GM21526 (cell line): ENCODE measurements around the gene SRP72.
"Not testable (repeated sequence)": the region's sequence is repeated elsewhere in the genome, so short reads cannot be mapped to it uniquely, and the experiment has no call there.

Experiments
- ATAC-seq: cut with Tn5 transposase; IDR thresholded peaks from one replicate; pipeline ENCODE4 v1.9.1; 2021; ENCODE audit warnings: moderate library complexity; ENCODE audit not compliant: unreplicated experiment, low FRiP score

Gene SRP72, protein sequence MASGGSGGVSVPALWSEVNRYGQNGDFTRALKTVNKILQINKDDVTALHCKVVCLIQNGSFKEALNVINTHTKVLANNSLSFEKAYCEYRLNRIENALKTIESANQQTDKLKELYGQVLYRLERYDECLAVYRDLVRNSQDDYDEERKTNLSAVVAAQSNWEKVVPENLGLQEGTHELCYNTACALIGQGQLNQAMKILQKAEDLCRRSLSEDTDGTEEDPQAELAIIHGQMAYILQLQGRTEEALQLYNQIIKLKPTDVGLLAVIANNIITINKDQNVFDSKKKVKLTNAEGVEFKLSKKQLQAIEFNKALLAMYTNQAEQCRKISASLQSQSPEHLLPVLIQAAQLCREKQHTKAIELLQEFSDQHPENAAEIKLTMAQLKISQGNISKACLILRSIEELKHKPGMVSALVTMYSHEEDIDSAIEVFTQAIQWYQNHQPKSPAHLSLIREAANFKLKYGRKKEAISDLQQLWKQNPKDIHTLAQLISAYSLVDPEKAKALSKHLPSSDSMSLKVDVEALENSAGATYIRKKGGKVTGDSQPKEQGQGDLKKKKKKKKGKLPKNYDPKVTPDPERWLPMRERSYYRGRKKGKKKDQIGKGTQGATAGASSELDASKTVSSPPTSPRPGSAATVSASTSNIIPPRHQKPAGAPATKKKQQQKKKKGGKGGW

DNA sequence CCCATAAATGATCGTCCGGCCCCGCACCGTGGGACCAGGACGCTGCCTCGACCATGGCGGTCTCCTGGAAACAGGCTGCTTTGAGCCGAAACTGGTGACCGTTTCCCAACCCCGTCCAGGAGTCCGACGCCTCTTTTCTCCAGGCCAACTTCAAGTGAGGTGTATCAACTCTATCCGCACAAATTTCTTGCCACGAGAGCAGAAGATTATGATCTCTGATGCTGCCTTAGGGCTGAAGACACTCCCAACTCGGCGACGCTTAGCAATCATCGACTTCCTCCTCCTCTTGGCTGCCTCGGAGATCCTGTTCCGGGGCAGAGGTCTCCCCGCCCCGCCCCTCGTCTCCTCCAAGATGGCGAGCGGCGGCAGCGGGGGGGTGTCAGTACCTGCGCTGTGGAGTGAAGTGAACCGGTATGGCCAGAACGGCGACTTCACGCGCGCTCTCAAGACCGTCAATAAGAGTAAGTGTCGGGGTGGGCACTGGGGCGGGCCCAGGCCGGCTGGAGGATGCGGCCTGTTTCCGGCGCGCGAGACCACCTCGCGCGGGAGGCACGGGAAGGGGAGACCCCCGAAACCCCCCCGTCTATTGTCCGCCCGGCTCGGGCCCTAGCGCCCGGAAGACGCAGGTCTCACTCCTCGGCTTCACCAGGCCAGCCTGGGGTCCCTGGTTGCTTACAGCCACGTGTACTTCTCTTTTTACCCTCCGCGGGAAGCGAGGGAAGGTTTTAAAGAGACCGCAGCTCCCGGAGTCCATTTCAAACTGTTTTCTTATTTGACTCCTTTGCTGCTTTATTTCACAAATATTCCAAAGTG, at the start of gene SRP72:
TSS of gene SRP72 (plus strand) at position 334 of the 813 bp plus-strand sequence. CDS start at position 353, 19 bp downstream.
- peak; percentile 91 for ATAC-seq

DNA sequence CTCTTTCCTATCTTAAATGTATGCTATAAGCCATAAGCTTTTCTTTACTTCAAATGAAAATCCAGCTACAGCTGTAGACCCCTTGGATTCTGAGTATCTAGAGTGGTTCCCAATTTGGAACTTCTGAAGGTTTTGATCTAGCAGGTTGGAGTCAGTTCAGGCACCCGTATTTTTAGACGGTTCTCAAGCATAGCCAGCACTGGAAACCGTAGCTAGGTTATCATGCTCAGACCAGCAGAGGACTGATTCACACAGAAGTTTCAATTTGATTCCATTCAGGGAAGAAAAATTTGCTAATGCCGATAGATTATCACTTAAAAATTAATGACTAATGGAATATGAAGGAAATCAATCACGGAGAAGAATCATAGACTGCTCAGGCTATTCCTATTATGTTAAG, 43.2 kb upstream of the SRP72 start:
- ATAC-seq: no peak

DNA sequence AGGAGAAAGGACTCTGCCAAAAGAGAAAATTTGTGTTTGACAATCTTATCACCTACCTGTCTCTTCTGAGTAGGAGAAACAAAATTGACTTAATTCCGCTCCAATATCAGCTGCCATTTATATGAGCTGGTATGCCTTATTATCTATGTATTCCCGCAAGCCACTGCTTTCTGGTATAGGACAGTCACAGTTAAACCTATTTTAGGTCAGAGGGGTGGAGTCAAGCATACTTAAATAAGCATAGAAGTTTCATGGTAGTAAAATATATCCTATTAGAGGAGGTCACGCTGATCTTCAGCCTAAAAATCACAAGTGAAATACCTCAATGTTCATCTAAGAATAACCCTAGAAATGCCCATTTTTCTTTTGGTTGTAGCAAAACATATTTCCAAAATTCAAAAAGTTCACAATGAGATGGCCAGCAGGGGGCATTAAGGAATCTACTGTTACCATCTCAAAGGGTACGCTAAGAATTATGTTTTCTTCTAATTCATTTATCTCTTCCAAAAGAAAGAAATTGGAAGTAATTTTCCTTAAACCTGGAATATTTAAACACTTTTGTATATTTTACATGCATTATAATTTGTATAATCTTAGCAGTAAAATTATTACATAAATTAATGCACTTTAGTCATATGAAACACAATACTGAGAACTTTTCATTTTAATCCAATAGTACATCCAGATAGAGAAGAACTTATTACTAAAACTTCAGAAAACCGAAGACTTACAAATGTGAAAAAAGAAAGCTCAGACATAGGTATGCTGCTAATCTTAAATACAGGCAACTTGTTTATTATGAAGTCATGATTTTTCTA, 42.5 kb upstream of the SRP72 start:
- ATAC-seq: no peak

DNA sequence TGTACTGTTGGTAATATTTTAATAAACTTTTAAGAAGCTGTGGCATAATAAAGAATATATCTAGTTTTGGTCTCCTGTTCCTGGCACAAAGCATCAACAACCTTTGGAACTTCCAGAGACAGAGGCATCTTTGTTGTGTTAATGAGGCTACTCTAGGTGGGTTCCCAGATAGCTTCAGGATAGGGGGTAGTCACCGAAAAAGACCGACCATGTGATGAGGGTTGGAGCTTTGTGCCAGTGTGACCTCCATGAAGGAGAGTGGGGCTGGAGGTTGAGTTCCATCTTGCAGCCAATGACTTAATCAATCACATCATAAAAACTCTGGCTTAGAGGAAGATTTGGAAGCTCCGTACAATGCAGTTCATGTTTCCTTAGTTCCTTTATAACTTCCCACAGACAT, 41.9 kb upstream of the SRP72 start:
- no peak for ATAC-seq

DNA sequence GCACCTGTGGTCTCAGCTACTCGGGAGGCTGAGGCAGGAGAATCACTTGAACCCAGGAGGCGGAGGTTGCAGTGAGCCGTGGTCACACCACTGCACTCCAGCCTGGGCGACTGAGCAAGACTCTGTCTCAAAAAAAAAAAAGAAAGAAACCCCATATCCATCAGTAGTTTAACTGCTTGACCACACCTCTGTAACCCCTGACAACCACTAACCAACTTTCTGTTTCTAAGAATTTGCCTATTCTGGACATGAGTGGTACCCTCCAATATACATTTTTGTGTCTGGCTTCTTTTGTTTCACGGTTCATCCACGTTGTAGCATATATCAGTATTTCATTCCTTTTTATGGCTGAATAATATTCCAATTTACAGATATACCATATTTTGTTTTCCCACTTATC, 41.1 kb upstream of the SRP72 start:
- peak; percentile 65 for ATAC-seq

DNA sequence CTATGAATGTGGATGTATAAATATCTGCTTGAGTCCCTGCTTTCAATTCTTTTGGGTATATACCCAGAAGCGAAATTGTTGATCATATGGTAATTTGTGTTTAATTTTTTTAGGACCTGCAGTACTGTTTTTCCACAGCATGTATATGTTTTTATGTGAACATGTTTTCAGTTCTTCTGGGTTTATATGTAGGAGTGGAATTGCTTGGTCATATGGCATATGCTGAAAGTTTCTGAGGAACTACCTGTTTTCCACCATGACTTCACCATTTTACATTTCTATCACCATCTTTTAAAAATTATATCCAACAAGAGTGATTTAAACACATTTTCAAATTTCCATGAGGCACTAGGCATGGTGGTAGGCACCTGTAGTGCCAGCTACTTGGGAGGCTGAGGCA, 40.2 kb upstream of the SRP72 start:
- no peak for ATAC-seq

DNA sequence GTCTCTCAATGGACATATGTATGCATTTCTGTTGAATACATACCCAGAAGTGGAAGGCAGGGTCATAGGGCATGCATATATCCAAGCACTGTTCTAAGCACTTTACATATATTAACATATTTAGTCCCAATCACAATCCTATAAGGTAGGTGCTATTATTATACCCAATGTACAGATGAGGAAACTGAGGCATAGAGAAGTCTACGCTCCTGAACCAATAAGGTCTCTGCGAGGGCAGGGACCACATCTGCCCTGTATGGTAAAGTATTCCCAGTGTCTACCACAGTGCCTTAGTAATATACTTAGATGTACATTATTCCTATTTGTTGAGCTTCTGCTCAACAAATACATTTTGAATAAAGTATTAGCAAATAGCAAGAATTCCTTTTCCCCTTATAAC, 37.2 kb upstream of the SRP72 start:
- ATAC-seq: no peak

DNA sequence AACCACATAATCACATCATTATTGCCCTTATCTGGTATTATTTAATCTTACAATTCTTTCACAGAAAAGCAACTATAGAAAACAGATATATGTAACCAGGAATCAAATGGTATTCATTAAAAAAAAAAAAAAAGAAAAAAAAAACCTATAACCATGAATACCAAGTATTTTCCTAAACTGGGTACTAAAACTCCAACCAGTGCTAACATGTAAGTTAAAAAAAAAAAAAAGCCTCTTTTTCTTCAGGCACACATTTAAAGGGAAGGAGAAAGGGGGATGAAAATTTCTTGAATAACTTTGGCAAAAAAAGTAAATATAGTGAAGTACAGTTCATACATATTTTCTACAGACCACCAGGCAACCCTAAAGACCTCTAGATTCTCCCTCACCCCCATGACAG, 34.1 kb upstream of the SRP72 start:
- ATAC-seq: no peak

DNA sequence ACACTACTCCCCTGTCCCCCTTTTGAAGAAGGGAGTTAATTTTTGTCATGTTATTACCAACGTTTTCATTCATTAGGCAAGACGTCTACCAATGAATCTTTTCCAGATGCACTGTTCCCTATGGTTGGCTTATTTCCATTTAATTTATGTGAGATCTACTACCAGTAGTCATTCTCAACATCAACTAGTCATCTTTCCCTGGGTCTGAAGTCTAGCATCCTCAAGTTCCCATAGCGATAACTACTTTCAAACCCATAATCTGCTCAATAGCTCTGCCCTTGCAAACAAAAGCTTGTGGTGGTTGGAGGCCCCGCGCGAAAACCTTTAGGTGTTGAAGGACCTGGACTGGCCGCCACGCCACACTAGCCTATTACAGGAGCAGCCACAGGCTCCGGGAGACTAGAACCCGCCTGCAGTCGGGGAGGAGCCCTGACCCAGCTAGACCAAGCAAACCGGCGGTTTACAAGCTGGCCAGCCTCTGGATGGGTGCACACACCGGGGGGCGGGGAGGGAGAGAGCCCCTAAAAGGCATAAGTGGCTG, 32.7 kb upstream of the SRP72 start:
- ATAC-seq: peak; percentile 14

DNA sequence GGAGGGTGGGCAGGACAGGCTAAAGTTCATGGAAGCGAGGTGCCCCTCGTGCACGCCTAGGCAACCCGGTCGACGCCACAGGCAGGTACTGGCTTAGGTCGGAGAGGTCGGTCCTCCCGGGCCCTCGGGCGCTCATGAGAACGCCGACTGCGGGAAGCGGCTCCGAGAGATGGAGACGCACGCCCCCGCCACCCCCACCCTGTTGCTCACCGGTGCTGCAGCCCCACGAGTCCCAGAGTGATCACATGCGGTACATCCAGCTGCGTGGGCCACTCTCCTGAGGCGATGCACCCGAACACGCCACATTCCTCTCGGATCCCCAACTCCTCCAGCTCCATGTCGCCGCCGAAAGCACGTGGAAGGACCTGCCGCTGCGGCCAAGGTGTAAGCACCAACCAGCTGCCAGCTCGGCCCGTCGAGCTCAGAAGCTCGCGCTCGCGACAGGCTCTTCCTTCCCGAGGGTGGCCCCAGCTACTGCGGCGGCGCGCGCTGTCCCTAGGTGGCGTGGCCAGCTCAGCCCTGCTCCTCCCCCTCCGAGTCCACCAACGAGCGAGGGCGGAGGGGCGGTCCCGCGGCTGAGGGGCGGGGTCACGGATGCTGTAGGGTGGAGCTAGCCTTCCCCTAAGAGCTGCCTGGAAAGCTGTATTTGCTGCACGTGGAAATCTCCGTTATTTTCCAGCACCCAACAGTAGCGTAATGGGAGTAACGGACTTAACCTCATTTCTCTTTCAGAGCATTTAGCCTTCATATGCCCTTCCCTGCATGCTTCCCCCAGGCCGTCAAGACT, 32.1 kb upstream of the SRP72 start, which contains the start of gene PPAT:
TSS of gene PPAT (minus strand) at position 476 of the 787 bp plus-strand sequence. CDS start at position 338, 138 bp downstream.
- ATAC-seq: peak; percentile 72

DNA sequence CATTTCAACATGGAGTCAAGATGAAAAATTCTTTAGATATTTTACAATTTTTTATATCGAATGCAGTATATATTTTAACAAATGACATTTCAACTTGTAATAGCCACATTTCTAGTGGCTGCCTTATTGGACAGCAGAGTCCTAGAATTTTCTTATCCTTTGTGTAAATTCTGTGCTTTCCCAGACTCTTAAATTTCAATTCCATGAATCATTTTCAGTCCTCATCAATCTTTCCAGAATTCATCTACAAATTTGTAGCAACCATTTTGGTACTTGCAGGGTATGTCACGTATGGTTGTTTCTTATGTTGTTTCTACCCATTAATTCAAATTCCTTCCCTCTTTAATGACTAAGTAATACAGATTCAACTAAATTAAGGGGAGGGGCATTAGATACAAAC, 28.7 kb upstream of the SRP72 start:
- no peak for ATAC-seq

DNA sequence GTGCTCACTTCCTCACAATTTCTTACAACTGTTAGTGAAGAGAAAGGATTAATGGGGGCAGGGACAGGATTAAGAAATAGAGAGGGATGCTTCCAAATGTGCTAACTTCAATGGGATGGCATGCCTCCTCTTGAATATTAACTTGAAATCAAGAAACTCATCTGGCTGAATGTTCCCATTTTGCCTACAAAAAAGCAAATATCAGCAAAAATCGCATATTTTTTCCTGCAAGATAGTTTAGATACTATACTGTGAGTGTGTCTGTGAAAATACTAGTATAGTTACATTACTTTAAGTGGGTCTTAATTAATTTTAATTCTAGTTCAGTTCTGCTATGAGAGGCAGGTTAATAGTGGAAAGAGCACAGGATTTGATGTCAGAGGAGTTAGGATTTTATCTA, 26.4 kb upstream of the SRP72 start:
- no peak for ATAC-seq

DNA sequence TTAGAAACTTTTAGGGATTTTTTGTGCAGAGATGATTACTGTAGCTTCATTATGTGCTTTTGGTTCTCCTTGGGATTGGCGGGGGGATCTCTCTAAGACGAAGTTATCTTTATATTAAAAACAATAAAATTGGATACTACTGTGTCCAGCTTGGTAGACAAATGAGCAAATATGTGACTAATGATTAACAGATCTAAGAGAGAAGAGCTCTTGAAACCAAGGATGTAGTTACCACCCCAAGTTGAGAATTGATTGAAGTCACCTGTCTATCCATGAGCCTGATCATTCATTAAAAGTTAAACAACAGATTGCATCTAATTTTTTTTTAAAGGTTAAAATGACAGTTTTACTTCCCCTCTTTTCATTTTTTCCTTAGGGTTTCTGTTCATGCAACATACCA, 22.7 kb upstream of the SRP72 start:
- no peak for ATAC-seq

DNA sequence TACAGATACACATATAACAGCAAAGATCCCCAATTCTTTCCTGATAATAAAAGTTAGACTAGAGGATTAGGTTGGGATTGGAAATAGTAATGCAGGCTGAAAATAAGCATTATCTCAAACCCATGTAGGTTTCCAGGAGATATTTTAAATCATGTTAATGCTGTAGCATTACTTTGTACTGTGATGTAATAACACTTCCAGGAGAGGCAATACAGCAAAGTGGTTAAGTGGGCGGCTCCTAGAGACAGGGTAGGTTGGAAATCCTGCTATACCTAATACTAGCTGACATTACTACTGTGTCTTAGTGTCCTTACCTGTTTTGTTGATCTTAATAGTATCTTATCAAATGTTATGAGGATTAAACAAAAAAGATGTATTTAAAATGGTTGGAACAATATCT, 21.7 kb upstream of the SRP72 start:
- no peak for ATAC-seq

DNA sequence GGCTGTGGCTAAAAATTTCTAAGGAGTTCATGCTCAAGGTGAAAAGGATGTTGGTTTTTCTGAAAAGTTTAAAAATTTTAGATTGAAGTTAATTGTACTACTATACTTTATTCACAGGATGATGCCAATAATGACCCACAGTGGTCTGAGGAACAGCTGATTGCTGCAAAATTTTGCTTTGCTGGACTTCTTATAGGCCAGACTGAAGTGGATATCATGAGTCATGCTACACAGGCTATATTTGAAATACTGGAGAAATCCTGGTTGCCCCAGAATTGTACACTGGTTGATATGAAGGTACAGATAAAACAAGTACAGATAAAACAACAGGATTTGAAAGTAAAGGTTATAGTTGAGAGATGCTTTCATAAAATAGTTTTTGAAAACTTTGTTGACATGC, 19.1 kb upstream of the SRP72 start:
- no peak for ATAC-seq

DNA sequence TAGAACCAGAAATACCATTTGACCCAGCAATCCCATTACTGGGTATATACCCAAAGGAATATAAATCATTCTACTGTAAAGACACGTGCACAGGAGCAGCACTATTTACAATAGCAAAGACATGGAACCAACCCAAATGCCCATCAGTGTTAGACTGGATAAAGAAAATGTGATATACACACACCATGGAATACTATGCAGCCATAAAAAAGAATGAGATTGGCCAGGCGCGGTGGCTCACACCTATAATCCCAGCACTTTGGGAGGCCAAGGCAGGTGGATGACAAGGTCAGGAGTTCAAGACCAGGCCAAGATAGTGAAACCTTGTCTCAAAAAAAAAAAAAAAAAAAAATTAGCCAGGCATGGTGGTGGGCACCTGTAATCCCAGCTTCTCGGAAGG, 17.9 kb upstream of the SRP72 start:
- ATAC-seq: not testable (repeated sequence)

DNA sequence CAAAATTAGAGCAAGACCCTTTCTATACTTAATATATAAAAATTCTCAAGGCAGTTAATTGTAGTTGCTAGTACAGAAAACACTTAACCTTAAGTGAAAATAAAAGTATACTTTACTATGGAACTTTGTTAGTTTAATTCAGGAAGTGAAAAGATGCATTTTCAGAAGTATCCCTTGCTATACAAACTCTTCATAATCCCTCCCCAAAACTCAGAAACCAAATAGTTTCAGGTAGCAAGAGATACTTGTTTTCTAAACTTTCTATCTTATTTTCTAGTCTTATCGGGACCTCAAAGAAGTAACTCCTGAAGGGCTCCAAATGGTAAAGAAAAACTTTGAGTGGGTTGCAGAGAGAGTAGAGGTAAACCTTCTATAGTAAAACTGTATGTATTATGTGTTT, 17.1 kb upstream of the SRP72 start:
- no peak for ATAC-seq

DNA sequence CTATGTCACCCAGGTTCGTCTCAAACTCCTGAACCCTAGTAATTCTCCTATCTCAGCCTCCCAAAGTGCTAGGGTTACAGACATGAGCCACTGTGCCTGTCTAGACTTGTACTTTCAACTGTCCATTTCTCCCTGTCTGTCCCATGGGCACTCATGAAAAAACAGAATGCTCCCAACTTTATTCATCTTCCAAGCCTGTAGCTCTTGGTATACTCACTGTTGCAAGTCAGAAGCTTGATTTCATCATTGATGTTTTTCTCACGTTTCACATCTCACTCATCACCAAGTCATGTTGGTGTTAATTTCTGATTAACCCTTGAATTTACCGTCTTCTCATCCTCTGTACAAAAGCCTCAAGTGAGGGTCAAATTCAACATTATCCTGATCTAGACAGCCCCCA, 7.3 kb upstream of the SRP72 start:
- ATAC-seq: no peak

DNA sequence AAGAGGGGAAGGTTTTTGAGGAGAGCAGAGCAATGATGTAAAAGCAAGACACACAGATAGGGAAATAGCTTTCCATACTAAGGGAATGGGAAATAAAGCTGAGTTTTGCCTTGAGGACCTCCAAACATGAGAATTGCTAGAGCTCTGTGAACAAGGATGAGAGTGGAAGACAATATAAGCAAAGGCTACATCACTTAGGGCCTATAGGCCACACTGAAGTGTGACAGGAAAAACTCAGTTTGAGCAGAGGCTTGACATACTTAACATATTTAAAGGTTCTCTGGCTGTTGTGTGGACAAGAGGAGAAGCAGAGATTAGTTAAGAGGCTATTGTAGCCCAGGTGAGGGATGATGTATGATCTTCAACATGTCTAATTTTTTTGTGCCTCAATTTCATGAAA, 5.3 kb upstream of the SRP72 start:
- no peak for ATAC-seq
